MM.1S (cell line): ENCODE data around the gene OR1Q1.

ENCODE experiments used
- DNase-seq: peaks from one replicate; pipeline ENCODE4 v3.0.0-alpha.2; 2015
- H2AFZ ChIP-seq: fragments of 300-600 bp; sonication (generic); 2 replicates; pipeline ENCODE4 v1.6.0; 2016; ENCODE audit warnings: antibody characterized with exemption, low read length
- H3F3A ChIP-seq: fragments of 300-600 bp; sonication (generic); 2 replicates; pipeline ENCODE4 v1.6.1; 2016; ENCODE audit warnings: mild to moderate bottlenecking, antibody characterized with exemption, low read length, moderate library complexity, mixed read lengths; ENCODE audit not compliant: insufficient read depth
- H3K27ac ChIP-seq: fragments of 300-600 bp; sonication (generic); 2 replicates; pipeline ENCODE4 v1.5.1; 2016; ENCODE audit warnings: mild to moderate bottlenecking, low read length
- H3K27me3 ChIP-seq: fragments of 300-600 bp; sonication (generic); replicated peaks from 2 replicates; pipeline ENCODE4 v1.6.0; 2016; ENCODE audit warnings: low read length; ENCODE audit not compliant: insufficient read depth
- H3K36me3 ChIP-seq: fragments of 300-600 bp; sonication (generic); replicated peaks from 2 replicates; pipeline ENCODE4 v1.6.1; 2016; ENCODE audit warnings: mild to moderate bottlenecking, low read length, mixed read lengths; ENCODE audit not compliant: insufficient read depth
- H3K4me1 ChIP-seq: fragments of 300-600 bp; sonication (generic); 2 replicates; pipeline ENCODE4 v1.6.1; 2016; ENCODE audit warnings: low read length, mixed read lengths
- H3K4me2 ChIP-seq: fragments of 300-600 bp; sonication (generic); 2 replicates; pipeline ENCODE4 v1.6.0; 2016; ENCODE audit warnings: low read depth, low read length
- H3K4me3 ChIP-seq: fragments of 300-600 bp; sonication (generic); 2 replicates; pipeline ENCODE4 v1.5.1; 2016; ENCODE audit warnings: low read length, mixed read lengths
- H3K79me2 ChIP-seq: fragments of 300-600 bp; sonication (generic); 2 replicates; pipeline ENCODE4 v1.6.1; 2016; ENCODE audit warnings: mixed run types, low read length, mixed read lengths
- H3K9ac ChIP-seq: fragments of 300-600 bp; sonication (generic); 2 replicates; pipeline ENCODE4 v1.6.1; 2016; ENCODE audit warnings: low read length, mixed read lengths
- H3K9me2 ChIP-seq: fragments of 300-600 bp; sonication (generic); replicated peaks from 2 replicates; pipeline ENCODE4 v1.6.1; 2016; ENCODE audit warnings: mild to moderate bottlenecking, low read length, mixed read lengths; ENCODE audit not compliant: insufficient read depth
- H3K9me3 ChIP-seq: fragments of 300-600 bp; sonication (generic); replicated peaks from 2 replicates; pipeline ENCODE4 v1.6.1; 2016; ENCODE audit warnings: mild to moderate bottlenecking, low read length, mixed read lengths; ENCODE audit not compliant: insufficient read depth
- H4K20me1 ChIP-seq: fragments of 300-600 bp; sonication (generic); 2 replicates; pipeline ENCODE4 v1.6.1; 2016; ENCODE audit warnings: mild to moderate bottlenecking, low read length, moderate library complexity, mixed read lengths; ENCODE audit not compliant: insufficient read depth
- EZH2 ChIP-seq: fragments of 300-600 bp; sonication (generic); optimal IDR thresholded peaks from 2 replicates; pipeline ENCODE3; 2017; ENCODE audit warnings: low read depth, mild to moderate bottlenecking, antibody characterized with exemption, low read length, mixed read lengths
- EZH2phosphoT487 ChIP-seq: fragments of 300-600 bp; sonication (generic); IDR thresholded peaks from 2 replicates; pipeline ENCODE4 v1.6.1; 2018; ENCODE audit warnings: antibody characterized with exemption, low read length
- TF ChIP-seq, protein P1 (sequence below): fragments of 300-600 bp; sonication (generic); IDR thresholded peaks from 2 replicates; pipeline ENCODE4 v1.5.1; 2016; ENCODE audit warnings: antibody characterized with exemption, low read length, mixed read lengths

The OR1Q1 gene

DNA sequence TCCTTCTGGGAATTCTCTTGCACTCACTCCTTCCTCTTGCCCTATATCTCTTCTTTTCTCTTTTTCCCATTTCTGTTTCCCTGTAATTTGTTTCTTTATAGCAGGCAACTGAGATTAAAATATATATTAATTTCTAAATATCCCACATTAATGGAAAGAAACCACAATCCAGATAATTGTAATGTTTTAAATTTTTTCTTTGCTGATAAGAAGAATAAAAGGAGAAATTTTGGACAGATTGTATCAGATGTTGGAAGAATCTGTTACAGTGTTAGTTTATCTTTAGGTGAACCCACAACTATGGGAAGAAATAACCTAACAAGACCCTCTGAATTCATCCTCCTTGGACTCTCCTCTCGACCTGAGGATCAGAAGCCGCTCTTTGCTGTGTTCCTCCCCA lies 46.9 kb downstream of the OR1Q1 start, which contains the start of gene OR1L1:
Gene OR1L1, plus strand, starts transcription at position 301 of the 400 bp plus-strand sequence. Its CDS starts 0 bp downstream, at position 301.
- Histone ChIP-seq H3K4me3 (no peak within 1 kb of the TSS), H3K4me2 (no peak within 1 kb of the TSS), H3K9me2 (no peaks in the 10 kb centered on the region), H3K79me2 (no peaks in the 10 kb centered on the region), H3K36me3 (no peaks in the 10 kb centered on the region), H3F3A (no peaks in the 10 kb centered on the region), H3K4me1 (no peaks in the 10 kb centered on the region), H3K27me3 (no peaks in the 10 kb centered on the region), H2AFZ (no peak within 1 kb of the TSS), H4K20me1 (no peaks in the 10 kb centered on the region), H3K9ac (no peak within 1 kb of the TSS), H3K9me3 (no peaks in the 10 kb centered on the region), H3K27ac (no peak within 1 kb of the TSS)
- TF ChIP-seq, protein P1, sequence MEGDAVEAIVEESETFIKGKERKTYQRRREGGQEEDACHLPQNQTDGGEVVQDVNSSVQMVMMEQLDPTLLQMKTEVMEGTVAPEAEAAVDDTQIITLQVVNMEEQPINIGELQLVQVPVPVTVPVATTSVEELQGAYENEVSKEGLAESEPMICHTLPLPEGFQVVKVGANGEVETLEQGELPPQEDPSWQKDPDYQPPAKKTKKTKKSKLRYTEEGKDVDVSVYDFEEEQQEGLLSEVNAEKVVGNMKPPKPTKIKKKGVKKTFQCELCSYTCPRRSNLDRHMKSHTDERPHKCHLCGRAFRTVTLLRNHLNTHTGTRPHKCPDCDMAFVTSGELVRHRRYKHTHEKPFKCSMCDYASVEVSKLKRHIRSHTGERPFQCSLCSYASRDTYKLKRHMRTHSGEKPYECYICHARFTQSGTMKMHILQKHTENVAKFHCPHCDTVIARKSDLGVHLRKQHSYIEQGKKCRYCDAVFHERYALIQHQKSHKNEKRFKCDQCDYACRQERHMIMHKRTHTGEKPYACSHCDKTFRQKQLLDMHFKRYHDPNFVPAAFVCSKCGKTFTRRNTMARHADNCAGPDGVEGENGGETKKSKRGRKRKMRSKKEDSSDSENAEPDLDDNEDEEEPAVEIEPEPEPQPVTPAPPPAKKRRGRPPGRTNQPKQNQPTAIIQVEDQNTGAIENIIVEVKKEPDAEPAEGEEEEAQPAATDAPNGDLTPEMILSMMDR: no peak
- TF ChIP-seq EZH2 (no peak), EZH2phosphoT487 (no peak)
- no peak for DNase-seq
